ENCODE measurements around the gene ZYX. TPM values are rescaled to one million over a fixed set of nuclear protein-coding genes. Genes with fewer than 3 reads are reported as not detected.
"Not testable (repeated sequence)": the region's sequence is repeated elsewhere in the genome, so short reads cannot be mapped to it uniquely, and the experiment has no call there.

Gene ZYX
- total RNA-seq, 1 donor from 2014 or later: 231 TPM

GRCh38 chr7:143411976-143412708, 31.0 kb downstream of the ZYX start:
- H3K9me3 ChIP-seq: no peaks in the 10 kb centered on the region
- H3K4me3 ChIP-seq: no peak overlapping the region
- H3K36me3 ChIP-seq: no peaks in the 10 kb centered on the region
- intact Hi-C loops (cut with DNase I): loop anchor here (10.0 kb wide), 1 partner anchor 167 kb away; no protein-coding TSS in a partner anchor
- H3K27ac ChIP-seq: no peak overlapping the region
- no peak for TF ChIP-seq CTCF (IDR thresholded peaks at IDR 0.05)
- no peaks in the 10 kb centered on the region for H3K27me3 ChIP-seq (ENCODE audit: low read depth)
- ATAC-seq (no peak), DNase-seq (no peak)
- peaks cover 46% of the 10 kb centered on the region for H3K4me1 ChIP-seq

GRCh38 chr7:143413123-143413522, 32.0 kb downstream of the ZYX start:
- no peaks in the 10 kb centered on the region for H3K9me3 ChIP-seq
- no peaks in the 10 kb centered on the region for H3K36me3 ChIP-seq
- H3K27me3 ChIP-seq (ENCODE audit: low read depth): no peaks in the 10 kb centered on the region
- no peak for ATAC-seq
- H3K4me3 ChIP-seq: no peak overlapping the region
- no peak for TF ChIP-seq CTCF (IDR thresholded peaks at IDR 0.05)
- intact Hi-C loops (cut with DNase I): loop anchor here (10.0 kb wide), 1 partner anchor 168 kb away; no protein-coding TSS in a partner anchor
- no peak overlapping the region for H3K27ac ChIP-seq
- no peak for DNase-seq
- H3K4me1 ChIP-seq: peaks cover 36% of the 10 kb centered on the region

- H3K27me3 ChIP-seq (ENCODE audit: low read depth); H3K36me3 ChIP-seq; DNase-seq; H3K4me3 ChIP-seq; H3K9me3 ChIP-seq; ATAC-seq; H3K27ac ChIP-seq: not testable (repeated sequence)
- intact Hi-C loops (cut with DNase I): loop anchor here (10.0 kb wide), 1 partner anchor 170 kb away; no protein-coding TSS in a partner anchor
- H3K4me1 ChIP-seq: peaks cover 18% of the 10 kb centered on the region
Observed at GRCh38 chr7:143415209-143415608, 34.1 kb downstream of the ZYX start.

DNA sequence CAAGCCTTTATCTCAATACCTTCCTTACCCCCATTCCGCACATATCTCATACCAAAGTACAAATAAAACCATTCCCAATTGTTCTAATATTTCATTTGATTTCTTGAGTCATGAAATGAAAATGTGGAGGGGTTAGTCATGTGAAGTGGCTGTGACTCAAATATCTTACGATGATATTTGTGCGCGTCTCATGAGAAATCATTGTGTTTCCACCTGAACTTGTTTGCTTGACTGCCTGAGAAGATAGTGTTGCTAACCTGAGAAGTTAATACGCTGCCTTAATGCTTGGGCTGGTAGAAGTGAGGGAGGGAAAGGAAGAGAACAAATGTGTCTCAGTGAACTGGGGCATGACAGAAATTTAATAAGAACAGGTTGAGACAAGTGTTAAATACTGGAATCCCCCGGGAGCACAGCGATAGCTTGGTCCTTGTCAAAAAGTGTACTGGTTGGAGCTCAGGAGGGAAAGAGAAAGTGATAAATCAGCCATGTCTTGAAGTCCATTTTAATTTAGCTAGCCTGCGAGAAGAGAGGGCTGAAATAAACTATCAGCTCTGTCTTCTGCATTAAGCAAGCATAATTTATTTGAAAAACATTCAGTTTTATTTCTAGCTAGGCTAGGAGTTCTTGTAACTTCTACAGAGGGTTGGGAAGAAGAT, 34.7 kb downstream of the ZYX start:
- ATAC-seq: peak in 1 of 2 donors; percentile 60
- H3K4me1 ChIP-seq: peaks cover 13% of the 10 kb centered on the region
- no peaks in the 10 kb centered on the region for H3K27me3 ChIP-seq (ENCODE audit: low read depth)
- no peak overlapping the region for H3K4me3 ChIP-seq
- intact Hi-C loops (cut with DNase I): loop anchor here (10.0 kb wide), 1 partner anchor 171 kb away; no protein-coding TSS in a partner anchor
- no peak for DNase-seq
- no peak overlapping the region for H3K27ac ChIP-seq
- TF ChIP-seq CTCF (IDR thresholded peaks at IDR 0.05): no peak
- no peaks in the 10 kb centered on the region for H3K36me3 ChIP-seq
- H3K9me3 ChIP-seq: no peaks in the 10 kb centered on the region

- no peaks in the 10 kb centered on the region for H3K9me3 ChIP-seq
- H3K36me3 ChIP-seq: no peaks in the 10 kb centered on the region
- no peak for DNase-seq
- intact Hi-C loops (cut with DNase I): loop anchor here (10.0 kb wide), 1 partner anchor 172 kb away; no protein-coding TSS in a partner anchor
- no peaks in the 10 kb centered on the region for H3K27me3 ChIP-seq (ENCODE audit: low read depth)
- TF ChIP-seq CTCF (IDR thresholded peaks at IDR 0.05): peak; percentile 75
- H3K4me1 ChIP-seq: peaks cover 8% of the 10 kb centered on the region
- H3K4me3 ChIP-seq: no peak overlapping the region
- no peak overlapping the region for H3K27ac ChIP-seq
- ATAC-seq: peak; percentile 58 to 79
Observed at GRCh38 chr7:143416565-143417149, 35.5 kb downstream of the ZYX start.
